ENCODE measurements around the gene FAM210B. TPM values are rescaled to one million over a fixed set of nuclear protein-coding genes. Genes with fewer than 3 reads are reported as not detected.
A peak's percentile ranks its signal among the peaks of the same experiment; 100 is the strongest.

FAM210B gene
- total and polyA plus RNA-seq, 9 of the 15 experiments (the other 6 are each of a cell fraction or from before 2014, with no cell fraction given) = 12.1 to 87.3 (median 47.6) TPM

GRCh38 chr20:56411759-56412472, 53.1 kb downstream of the FAM210B start, which contains the start of gene CASS4 (continued):
- peak; percentile 46; the same call in 1 of the 2 replicates for TF ChIP-seq ZNF41 (CRISPR knock-in tag; conservative IDR thresholded peaks at IDR 0.05)
- TF ChIP-seq ATF2 (CRISPR knock-in tag; IDR thresholded peaks at IDR 0.05) = no peak
- TF ChIP-seq UBTF (IDR thresholded peaks at IDR 0.05; ENCODE audit: borderline replicate concordance in 1 of 2, low read depth in 2 of 2, low read length in 2 of 2) = no peak; a peak in 1 of 4 replicates
- TF ChIP-seq ZNF197 (CRISPR knock-in tag; IDR thresholded peaks at IDR 0.05; ENCODE audit: low read depth) = no peak
- TF ChIP-seq BRD9 (IDR thresholded peaks at IDR 0.05; ENCODE audit: low read depth, partially characterized antibody) = peak; percentile 51
- TF ChIP-seq MEIS2 (IDR thresholded peaks at IDR 0.05; ENCODE audit: partially characterized antibody) = peak; percentile 93
- no peak for TF ChIP-seq USF1 (CRISPR knock-in tag; IDR thresholded peaks at IDR 0.05)
- TF ChIP-seq KDM4B (IDR thresholded peaks at IDR 0.05; ENCODE audit: borderline replicate concordance in 2 of 2, low read depth in 1 of 2) = no peak
- no peak for TF ChIP-seq ZNF354B (CRISPR knock-in tag; IDR thresholded peaks at IDR 0.05)
- TF ChIP-seq FOXA3 (CRISPR knock-in tag; conservative IDR thresholded peaks at IDR 0.05 in 1 of 2, IDR thresholded peaks at IDR 0.05 in 1 of 2) = no peak; a peak in 1 of 4 replicates
- TF ChIP-seq HMBOX1 (IDR thresholded peaks at IDR 0.05) = no peak
- peak; percentile 89 for TF ChIP-seq MAFF (IDR thresholded peaks at IDR 0.05; ENCODE audit: low read length)
- TF ChIP-seq OTX1 (CRISPR knock-in tag; IDR thresholded peaks at IDR 0.05) = 0 out of 2 replicates have a peak, but pooled peaks have one; percentile 13
- TF ChIP-seq TCF7 (IDR thresholded peaks at IDR 0.05; ENCODE audit: borderline replicate concordance) = peak; percentile 100
